Trophoblast cell (in vitro differentiated cells and primary cell): ENCODE results near the gene FANCC.

Source experiments
- DNase-seq, 2 donors: peaks; one replicate each; pipeline ENCODE4 v3.0.0-alpha.2; 2016
- H2AFZ ChIP-seq: 2 replicates; pipeline ENCODE4 v1.6.1; 2013; ENCODE audit warnings: low read length, moderate library complexity, mild to moderate bottlenecking; ENCODE audit not compliant: insufficient read depth, poor library complexity
- H2AK5ac ChIP-seq: 2 replicates; pipeline ENCODE4 v1.6.1; 2013; ENCODE audit warnings: mild to moderate bottlenecking, low read length
- H2BK120ac ChIP-seq: 2 replicates; pipeline ENCODE4 v1.6.1; 2013; ENCODE audit warnings: low read length, mild to moderate bottlenecking, moderate library complexity; ENCODE audit not compliant: insufficient read depth, poor library complexity
- H2BK12ac ChIP-seq: 2 replicates; pipeline ENCODE4 v1.6.1; 2013; ENCODE audit warnings: mild to moderate bottlenecking, low read length, moderate library complexity
- H2BK5ac ChIP-seq: 2 replicates; pipeline ENCODE4 v1.6.1; 2013; ENCODE audit warnings: low read length, low read depth, moderate library complexity, mild to moderate bottlenecking; ENCODE audit not compliant: poor library complexity
- H3K14ac ChIP-seq: 2 replicates; pipeline ENCODE4 v1.6.1; 2013; ENCODE audit warnings: mild to moderate bottlenecking, low read length
- H3K18ac ChIP-seq: 2 replicates; pipeline ENCODE4 v1.6.1; 2013; ENCODE audit warnings: mild to moderate bottlenecking, low read length
- H3K23ac ChIP-seq: 2 replicates; pipeline ENCODE4 v1.6.1; 2013; ENCODE audit warnings: low read length
- H3K27ac ChIP-seq: 2 replicates; pipeline ENCODE4 v1.5.1; 2013; ENCODE audit warnings: low read depth, mild to moderate bottlenecking, inconsistent platforms, low read length, moderate library complexity
- H3K27me3 ChIP-seq: 2 replicates; pipeline ENCODE4 v1.6.1; 2013; ENCODE audit warnings: inconsistent platforms, mild to moderate bottlenecking, low read length, moderate library complexity; ENCODE audit not compliant: insufficient read depth
- H3K36me3 ChIP-seq, 2 experiments: 1 replicate in 1 of 2; 2 replicates in 1 of 2; pipeline ENCODE4 v1.6.1; 2013; ENCODE audit warnings: low read length in 2 of 2, mild to moderate bottlenecking in 2 of 2, moderate library complexity in 1 of 2; ENCODE audit not compliant: insufficient read depth in 2 of 2, control insufficient read depth in 1 of 2
- H3K4ac ChIP-seq: 2 replicates; pipeline ENCODE4 v1.6.1; 2013; ENCODE audit warnings: low read depth, mild to moderate bottlenecking, low read length, moderate library complexity
- H3K4me1 ChIP-seq, 2 experiments: 1 replicate in 1 of 2; 2 replicates in 1 of 2; pipeline ENCODE4 v1.6.1; 2013; ENCODE audit warnings: low read length in 2 of 2, mild to moderate bottlenecking in 2 of 2, moderate library complexity in 1 of 2; ENCODE audit not compliant: insufficient read depth in 2 of 2, control insufficient read depth in 1 of 2
- H3K4me2 ChIP-seq: 2 replicates; pipeline ENCODE4 v1.6.1; 2013; ENCODE audit warnings: inconsistent platforms, mild to moderate bottlenecking, low read length, moderate library complexity
- H3K4me3 ChIP-seq: 2 replicates; pipeline ENCODE4 v1.5.1; 2013; ENCODE audit warnings: mild to moderate bottlenecking, low read depth, low read length, inconsistent platforms
- H3K79me1 ChIP-seq: one replicate; pipeline ENCODE4 v1.6.1; 2013; ENCODE audit warnings: low read length
- H3K79me2 ChIP-seq: 2 replicates; pipeline ENCODE4 v1.6.1; 2013; ENCODE audit warnings: low read length, mild to moderate bottlenecking; ENCODE audit not compliant: control insufficient read depth, insufficient read depth, poor library complexity
- H3K9ac ChIP-seq: 2 replicates; pipeline ENCODE4 v1.6.1; 2013; ENCODE audit warnings: mild to moderate bottlenecking, low read length
- H3K9me3 ChIP-seq: 2 replicates; pipeline ENCODE4 v1.6.1; 2013; ENCODE audit warnings: low read depth, mild to moderate bottlenecking, control low read depth, inconsistent platforms, low read length; ENCODE audit not compliant: insufficient read depth
- H4K12ac ChIP-seq: 2 replicates; pipeline ENCODE4 v1.6.1; 2013; ENCODE audit warnings: low read depth, mild to moderate bottlenecking, low read length, moderate library complexity
- H4K8ac ChIP-seq: 2 replicates; pipeline ENCODE4 v1.6.1; 2013; ENCODE audit warnings: low read depth, mild to moderate bottlenecking, low read length, moderate library complexity
- H4K91ac ChIP-seq: one replicate; pipeline ENCODE4 v1.6.1; 2013; ENCODE audit warnings: low read depth, mild to moderate bottlenecking, low read length, moderate library complexity
- WGBS: extraction: QIAGEN DNeasy Blood & Tissue Kit; methylation state at CpG from one replicate; pipeline ENCODE4 v1.1.7; 2013; ENCODE audit warnings: missing lambda C conversion rate; ENCODE audit not compliant: insufficient read length, insufficient coverage; ENCODE audit errors: extremely low coverage; 5-methylcytosine and 5-hydroxymethylcytosine counted together

The FANCC gene

DNA sequence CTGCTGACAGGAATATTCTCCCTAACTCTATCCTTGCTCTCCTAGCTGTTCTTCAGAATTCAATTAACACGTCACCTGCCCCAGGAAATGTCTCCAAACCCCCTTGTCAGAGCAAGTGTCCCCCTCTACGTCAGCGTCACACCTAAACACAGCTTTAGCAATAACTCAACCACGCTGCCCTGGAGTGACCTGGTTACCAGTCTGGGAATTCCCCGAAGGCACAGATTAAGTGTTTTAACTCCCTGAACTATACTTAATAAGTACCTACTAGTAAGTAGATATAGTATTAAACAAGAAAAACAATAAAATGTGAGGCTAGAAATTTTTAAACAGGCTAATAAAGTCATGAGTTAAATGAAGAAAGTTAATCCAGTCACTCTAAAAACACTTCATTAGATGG is 78.4 kb downstream of the FANCC start:
- no peak overlapping the region for H3K4me3 ChIP-seq
- H3K18ac ChIP-seq: no peak overlapping the region
- H3K4me2 ChIP-seq: no peak overlapping the region
- H4K91ac ChIP-seq: no peak overlapping the region
- H3K79me2 ChIP-seq: no peaks in the 10 kb centered on the region
- H2BK12ac ChIP-seq: no peak overlapping the region
- no peaks in the 10 kb centered on the region for H3K9me3 ChIP-seq
- no peaks in the 10 kb centered on the region for H3K27me3 ChIP-seq
- no peak overlapping the region for H4K8ac ChIP-seq
- no peak overlapping the region for H2AK5ac ChIP-seq
- no peak overlapping the region for H2BK120ac ChIP-seq
- no peak overlapping the region for H3K9ac ChIP-seq
- no peak overlapping the region for H3K14ac ChIP-seq
- H4K12ac ChIP-seq: no peak overlapping the region
- H2AFZ ChIP-seq: no peak overlapping the region
- DNase-seq: no peak
- no peak overlapping the region for H3K23ac ChIP-seq
- no CpG with 5 or more reads among the region's 5 CpGs for WGBS
- H2BK5ac ChIP-seq: no peak overlapping the region
- H3K27ac ChIP-seq: no peak overlapping the region
- H3K79me1 ChIP-seq: no peaks in the 10 kb centered on the region
- peaks cover 0 to 3% of the 10 kb centered on the region in 2 experiments for H3K36me3 ChIP-seq
- H3K4ac ChIP-seq: no peak overlapping the region
- H3K4me1 ChIP-seq: no peaks in the 10 kb centered on the region

- H3K4ac ChIP-seq: no peak overlapping the region
- no peak overlapping the region for H3K9ac ChIP-seq
- H3K27ac ChIP-seq: no peak overlapping the region
- no peaks in the 10 kb centered on the region for H3K79me2 ChIP-seq
- no peak overlapping the region for H3K4me3 ChIP-seq
- no peak overlapping the region for H2BK120ac ChIP-seq
- no peaks in the 10 kb centered on the region for H3K4me1 ChIP-seq
- H2AFZ ChIP-seq: no peak overlapping the region
- WGBS: no CpG with 5 or more reads among the region's 7 CpGs
- H4K8ac ChIP-seq: no peak overlapping the region
- H3K23ac ChIP-seq: no peak overlapping the region
- H3K79me1 ChIP-seq: no peaks in the 10 kb centered on the region
- no peak overlapping the region for H3K14ac ChIP-seq
- no peak overlapping the region for H3K4me2 ChIP-seq
- H2BK12ac ChIP-seq: no peak overlapping the region
- no peak for DNase-seq
- no peak overlapping the region for H3K18ac ChIP-seq
- no peak overlapping the region for H4K91ac ChIP-seq
- no peak overlapping the region for H2AK5ac ChIP-seq
- H3K9me3 ChIP-seq: no peaks in the 10 kb centered on the region
- no peak overlapping the region for H4K12ac ChIP-seq
- H2BK5ac ChIP-seq: no peak overlapping the region
- H3K27me3 ChIP-seq: no peaks in the 10 kb centered on the region
- H3K36me3 ChIP-seq: peaks cover 0 to 3% of the 10 kb centered on the region in 2 experiments
Measured at GRCh38 chr9:95237336-95237735, 80.2 kb downstream of the FANCC start.

GRCh38 chr9:95230046-95230445 is 87.5 kb downstream of the FANCC start:
- Histone ChIP-seq H3K27ac (no peak overlapping the region), H2AK5ac (no peak overlapping the region), H3K23ac (no peak overlapping the region), H3K79me1 (no peaks in the 10 kb centered on the region), H2BK5ac (no peak overlapping the region), H4K8ac (no peak overlapping the region), H2AFZ (no peak overlapping the region), H3K9me3 (peaks cover 2% of the 10 kb centered on the region), H2BK120ac (no peak overlapping the region), H3K79me2 (no peaks in the 10 kb centered on the region), H2BK12ac (no peak overlapping the region), H3K27me3 (no peaks in the 10 kb centered on the region), H3K36me3 (no peaks in the 10 kb centered on the region), H3K4me2 (no peak overlapping the region), H3K18ac (no peak overlapping the region), H3K4me3 (no peak overlapping the region), H3K9ac (no peak overlapping the region), H3K4ac (no peak overlapping the region), H4K91ac (no peak overlapping the region), H3K14ac (no peak overlapping the region), H4K12ac (no peak overlapping the region), H3K4me1 (no peaks in the 10 kb centered on the region)
- WGBS: no CpG with 5 or more reads among the region's 6 CpGs
- DNase-seq: no peak

DNA sequence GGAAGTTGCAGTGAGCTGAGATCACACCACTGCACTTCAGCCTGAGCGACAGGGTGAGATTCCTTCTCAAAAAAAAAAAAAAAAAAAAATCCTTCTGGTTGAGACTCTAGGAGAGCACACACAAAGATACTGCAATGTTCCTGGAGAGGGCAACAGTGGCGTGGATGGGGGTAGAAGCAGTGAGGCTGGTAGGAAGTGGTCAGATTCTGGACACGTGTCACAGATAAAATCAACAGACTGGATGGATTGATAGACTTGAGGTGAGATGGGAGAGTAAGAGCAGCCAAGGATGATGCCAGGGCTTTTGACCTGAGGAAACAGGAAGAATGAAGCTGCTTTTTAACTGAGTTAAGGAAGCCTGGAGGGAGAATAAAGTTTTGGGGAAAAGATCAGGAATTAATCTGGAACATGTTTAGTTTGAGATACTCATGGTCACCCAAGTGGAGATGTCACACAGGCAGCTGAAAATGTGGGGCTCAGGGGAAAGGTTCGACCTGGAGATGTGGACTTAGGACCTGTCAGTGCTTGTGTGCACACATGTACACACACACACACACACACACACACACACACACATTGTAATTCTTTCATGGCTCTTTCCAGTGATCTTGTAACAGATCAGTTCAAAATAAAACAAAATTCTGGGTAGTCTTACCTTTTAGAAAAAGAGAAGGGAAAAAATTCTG is 88.1 kb downstream of the FANCC start:
- no peak overlapping the region for H3K4me2 ChIP-seq
- no peak overlapping the region for H3K18ac ChIP-seq
- H2BK120ac ChIP-seq: no peak overlapping the region
- no peak overlapping the region for H2AFZ ChIP-seq
- H2BK5ac ChIP-seq: no peak overlapping the region
- H3K14ac ChIP-seq: no peak overlapping the region
- H3K79me2 ChIP-seq: no peaks in the 10 kb centered on the region
- H3K27ac ChIP-seq: no peak overlapping the region
- peaks cover 2% of the 10 kb centered on the region for H3K9me3 ChIP-seq
- no peak overlapping the region for H3K4ac ChIP-seq
- WGBS: no CpG with 5 or more reads among the region's 4 CpGs
- no peak overlapping the region for H3K4me3 ChIP-seq
- no peak overlapping the region for H3K9ac ChIP-seq
- H4K12ac ChIP-seq: no peak overlapping the region
- no peak for DNase-seq
- H4K91ac ChIP-seq: no peak overlapping the region
- H3K23ac ChIP-seq: no peak overlapping the region
- no peak overlapping the region for H4K8ac ChIP-seq
- no peaks in the 10 kb centered on the region for H3K4me1 ChIP-seq
- no peaks in the 10 kb centered on the region for H3K79me1 ChIP-seq
- no peak overlapping the region for H2AK5ac ChIP-seq
- H3K36me3 ChIP-seq: no peaks in the 10 kb centered on the region
- no peaks in the 10 kb centered on the region for H3K27me3 ChIP-seq
- H2BK12ac ChIP-seq: no peak overlapping the region
